ENCODE results near the gene G6PC2.
"Not testable (repeated sequence)": the region's sequence is repeated elsewhere in the genome, so short reads cannot be mapped to it uniquely, and the experiment has no call there.

GRCh38 chr2:168932174-168932573 lies 31.1 kb downstream of the G6PC2 start:
- not testable (repeated sequence) for TF ChIP-seq CTCF, POLR2A (IDR thresholded peaks at IDR 0.05)

All from right lobe of liver (tissue), 4 donors.